ELR (cell line): ENCODE data around the gene KCNAB2.

Experiments
- DNase-seq: peaks from one replicate; pipeline ENCODE4 v3.0.0-alpha.2; 2015; ENCODE audit warnings: low read depth

KCNAB2 gene

DNA sequence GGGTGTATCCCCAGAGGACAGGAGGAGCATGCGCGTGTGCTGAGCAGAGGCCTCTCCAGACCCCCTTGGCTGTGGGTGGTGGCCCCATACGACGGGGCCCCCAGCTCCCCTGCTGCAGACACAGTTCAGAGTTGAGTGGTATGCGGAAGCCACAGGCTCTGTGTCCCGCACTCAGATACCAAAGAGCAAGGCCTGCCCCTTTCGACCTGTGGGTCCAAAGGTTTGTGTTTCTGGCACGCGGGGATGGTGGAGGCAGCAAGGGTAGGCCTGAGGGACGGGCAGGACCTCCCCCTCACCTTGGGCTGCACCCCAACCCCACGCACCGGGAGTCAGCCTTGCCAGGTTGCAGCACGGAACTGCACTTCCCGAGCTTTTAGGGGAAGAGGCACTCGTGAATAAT, at the start of gene KCNAB2:
TSS of gene KCNAB2 (plus strand) at position 328 of the 400 bp plus-strand sequence. CDS start 5,649 bp downstream, outside the sequence.
- DNase-seq: no peak

GRCh38 chr1:5996641-5997270, 48.9 kb upstream of the KCNAB2 start:
- DNase-seq: no peak

DNA sequence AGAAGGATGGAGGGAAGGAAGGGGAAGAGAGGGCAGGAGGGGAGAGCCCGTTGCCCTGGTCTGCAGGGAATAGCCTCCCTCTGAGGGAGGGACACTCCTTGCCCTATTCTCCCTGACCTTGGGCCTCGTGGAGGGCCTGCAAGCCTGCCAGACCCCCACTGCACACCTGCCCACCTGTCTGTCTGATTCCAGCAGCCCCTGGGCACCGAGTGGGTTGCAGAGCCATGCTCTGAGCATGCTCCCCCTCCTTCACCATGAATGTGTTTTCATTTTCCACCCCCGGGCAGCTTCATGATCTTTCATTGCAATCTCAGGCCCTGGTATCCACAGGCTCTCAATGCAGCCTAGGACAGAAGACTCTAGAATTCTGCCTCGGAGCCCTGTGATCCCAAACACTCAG, 48.4 kb upstream of the KCNAB2 start:
- DNase-seq: no peak

DNA sequence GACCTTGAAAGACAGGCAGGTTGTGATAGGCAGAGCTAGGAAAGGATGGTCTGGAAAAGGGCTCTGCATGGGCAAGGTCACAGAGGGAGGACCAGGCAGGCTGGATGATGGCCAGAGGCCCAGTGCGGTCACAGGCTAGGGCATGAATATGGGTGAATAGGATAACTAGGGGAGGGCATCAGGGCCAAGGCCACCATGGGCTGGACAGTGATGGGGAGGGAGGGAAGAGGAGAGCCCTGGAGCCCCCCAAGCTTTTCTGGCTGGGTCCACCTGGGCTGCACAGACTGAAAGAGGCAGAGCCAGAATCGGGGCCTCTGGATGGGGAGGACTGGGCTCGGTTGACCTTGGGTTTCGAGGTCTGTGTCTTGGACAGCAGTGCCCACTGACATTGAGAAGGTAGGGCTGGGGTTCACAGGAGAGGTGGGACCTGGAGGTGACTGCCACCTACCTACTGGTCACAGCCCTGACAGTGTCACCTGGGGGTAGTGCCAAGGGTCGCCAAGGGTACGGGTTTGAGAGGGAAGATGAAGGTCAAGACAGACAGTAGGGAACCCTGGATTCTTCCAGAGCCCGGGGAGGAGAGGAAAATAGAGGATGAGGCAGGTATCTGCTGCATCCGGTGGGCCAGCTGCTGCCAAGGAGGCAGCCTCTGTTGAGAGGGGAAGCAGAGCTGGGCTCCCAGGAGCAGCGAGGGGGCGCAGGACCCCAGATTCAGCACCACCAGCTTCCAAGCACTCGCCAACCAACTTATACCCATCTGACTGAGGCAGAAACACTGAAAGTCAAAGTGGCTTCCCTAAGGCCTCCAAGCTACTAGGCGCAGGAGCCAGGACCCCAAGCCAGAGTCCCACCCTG, 47.4 kb upstream of the KCNAB2 start:
- no peak for DNase-seq

- DNase-seq: no peak
Observed at GRCh38 chr1:5998906-5999301, 46.8 kb upstream of the KCNAB2 start.

- DNase-seq: no peak
Observed at GRCh38 chr1:5999711-6000443, 45.8 kb upstream of the KCNAB2 start.

DNA sequence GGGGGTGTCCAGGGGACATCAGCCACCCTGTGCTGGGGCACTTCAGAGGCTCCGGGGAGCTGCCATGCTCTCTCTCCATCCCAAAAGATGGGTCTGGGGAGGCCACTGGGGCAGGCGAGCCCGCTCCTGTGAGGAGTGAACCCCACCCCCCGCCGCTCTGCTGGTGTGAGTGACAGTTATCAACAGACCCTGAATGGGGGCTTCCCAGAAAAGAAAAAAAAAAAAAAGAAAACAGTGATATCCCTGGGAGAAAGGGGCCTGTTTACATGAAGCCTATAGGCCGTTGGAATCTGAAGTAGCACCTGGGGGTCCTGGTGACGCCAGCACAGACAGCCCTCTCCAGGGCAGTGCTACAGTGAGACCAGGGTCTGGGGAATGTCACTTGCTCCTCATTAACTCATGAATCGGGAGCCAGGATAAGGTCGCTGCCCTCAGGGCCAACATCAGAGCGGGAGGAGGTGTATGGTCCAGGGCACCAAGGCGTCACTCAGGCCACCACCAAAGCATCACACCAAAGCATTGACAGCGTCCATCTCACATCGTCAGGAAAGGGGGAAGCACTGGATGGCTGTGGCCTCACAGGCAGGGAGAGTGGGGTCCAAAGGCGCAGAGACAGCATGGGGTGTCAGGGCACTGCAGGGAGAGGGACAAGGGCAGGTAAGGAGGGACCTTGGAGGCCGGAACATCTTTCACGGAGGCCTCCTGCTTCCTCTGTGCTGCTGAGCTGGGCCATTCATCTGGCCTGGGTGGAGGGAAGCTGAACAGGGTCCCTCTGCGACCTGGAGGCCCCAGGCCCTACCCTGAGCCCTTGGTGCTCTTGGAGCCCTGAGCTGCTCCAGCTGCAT, 45.0 kb upstream of the KCNAB2 start:
- DNase-seq: no peak

DNA sequence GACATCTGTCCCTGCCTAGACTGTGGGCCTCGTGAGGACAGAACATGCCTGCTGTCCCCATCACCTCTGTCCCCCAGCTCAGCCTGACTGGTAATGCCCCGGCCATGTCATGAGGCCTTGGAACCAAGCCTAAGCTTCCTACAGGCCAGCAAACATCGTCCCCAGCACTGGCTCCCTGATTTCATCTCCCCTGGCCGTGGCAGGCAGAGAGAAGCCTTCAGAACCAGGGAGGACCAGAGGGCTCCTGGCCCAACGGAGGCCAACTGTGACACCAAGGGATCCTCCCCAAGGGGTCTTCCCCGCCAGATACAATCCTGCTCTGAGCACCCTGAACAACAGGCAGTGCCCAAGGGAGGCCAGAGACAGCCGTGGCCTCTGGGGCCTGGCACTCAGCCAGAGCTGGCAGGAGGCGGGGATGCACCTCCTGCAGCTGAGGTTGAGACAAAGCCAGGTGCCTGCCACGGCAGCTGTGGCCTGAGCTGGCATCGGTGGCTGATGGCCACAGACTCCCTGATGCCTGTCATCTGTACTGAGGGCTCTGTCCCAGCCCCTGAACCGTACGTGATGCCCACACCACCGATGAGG, 43.6 kb upstream of the KCNAB2 start:
- no peak for DNase-seq

GRCh38 chr1:6002714-6003501, 42.8 kb upstream of the KCNAB2 start:
- DNase-seq: no peak

GRCh38 chr1:6003568-6004411, 41.9 kb upstream of the KCNAB2 start:
- DNase-seq: no peak

GRCh38 chr1:6004412-6005123, 41.1 kb upstream of the KCNAB2 start:
- DNase-seq: no peak

DNA sequence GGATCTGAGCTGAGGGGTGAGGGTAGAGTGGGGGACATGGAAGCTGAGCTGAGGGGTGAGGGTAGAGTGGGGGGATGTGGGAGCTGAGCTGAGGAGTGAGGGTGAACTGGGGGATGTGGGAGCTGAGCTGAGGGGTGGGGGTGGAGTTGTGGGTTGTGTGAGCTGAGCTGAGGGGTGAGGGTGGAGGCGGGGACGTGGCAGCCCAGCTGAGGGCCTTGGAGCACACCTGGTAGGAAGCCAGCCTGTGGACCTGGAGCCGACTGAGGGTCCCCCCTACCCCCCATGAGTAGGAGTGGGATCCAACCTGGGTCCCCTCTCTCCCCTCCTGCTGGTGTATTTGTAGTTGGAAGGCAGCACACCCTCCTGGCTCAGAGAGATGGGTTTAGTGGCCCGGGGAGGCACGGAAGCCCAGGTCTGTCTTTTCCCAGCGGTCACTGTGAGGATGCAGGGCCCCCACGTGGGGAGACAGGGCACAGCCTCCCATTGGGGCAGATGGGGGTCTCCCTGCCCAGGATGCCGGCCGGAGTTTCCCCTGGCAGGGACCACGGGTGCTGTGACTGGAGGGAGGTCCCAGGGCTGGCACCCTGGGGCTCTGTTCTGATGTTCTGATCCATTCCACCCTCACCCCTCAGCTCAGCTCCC, 40.3 kb upstream of the KCNAB2 start:
- DNase-seq: no peak

DNA sequence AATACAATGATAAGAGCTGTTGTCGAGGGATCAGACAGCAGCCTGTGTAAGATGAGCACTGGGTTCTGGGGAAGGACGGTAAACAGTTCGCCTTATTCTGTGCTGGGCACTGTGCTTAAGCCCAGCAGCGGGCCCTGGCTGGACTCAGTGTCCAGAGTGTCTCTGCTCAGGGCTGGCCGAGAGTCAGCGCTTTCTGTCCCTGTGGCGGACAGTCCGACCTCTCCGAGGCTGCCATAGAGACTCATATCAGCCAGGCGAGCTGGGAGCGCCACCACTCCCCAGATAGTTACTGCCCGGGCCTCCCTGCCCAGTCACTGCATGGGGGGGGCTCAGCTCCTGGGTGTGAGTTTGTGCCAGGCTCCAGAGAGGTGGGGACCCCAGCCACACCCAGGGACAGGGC, 38.8 kb upstream of the KCNAB2 start:
- no peak for DNase-seq

DNA sequence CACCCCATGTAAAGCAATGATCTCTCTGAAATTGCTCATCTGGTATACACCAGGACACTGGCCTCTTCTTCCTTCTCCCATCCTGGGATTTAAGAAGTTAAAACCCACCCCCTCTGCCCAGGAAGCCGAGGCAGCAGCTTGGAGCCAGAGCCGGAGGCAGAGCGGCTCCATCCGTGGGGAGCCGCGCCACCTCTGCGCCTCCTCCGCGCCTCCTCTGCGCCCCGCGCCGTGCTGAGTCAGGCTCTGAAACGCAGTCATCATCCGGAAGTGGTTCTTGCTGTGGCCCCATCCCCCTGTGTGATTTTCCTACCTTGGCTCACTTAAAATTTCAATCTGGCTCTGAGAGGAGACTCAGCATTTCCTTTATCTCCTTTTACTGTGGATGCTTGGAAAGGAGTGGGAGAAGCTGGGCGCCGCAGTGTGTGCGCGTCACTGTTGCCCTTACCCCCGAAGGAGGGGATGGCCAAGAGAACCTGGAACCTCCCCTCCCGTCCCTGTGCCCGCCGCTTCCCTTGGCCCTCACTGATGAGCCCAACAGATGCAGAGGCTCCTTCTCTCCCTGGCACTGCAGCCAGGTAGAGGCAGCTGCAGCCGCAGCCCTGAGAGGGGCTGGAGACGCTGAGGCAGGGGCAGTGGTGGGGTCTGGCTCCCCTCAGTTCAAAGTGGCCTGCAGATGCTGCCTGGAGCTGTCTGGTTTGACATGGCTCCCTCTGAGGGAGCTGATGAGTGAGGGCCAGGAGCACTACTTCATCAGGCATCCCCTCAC, 38.2 kb upstream of the KCNAB2 start:
- DNase-seq: peak; percentile 17

- no peak for DNase-seq
Observed at GRCh38 chr1:6008084-6008415, 37.6 kb upstream of the KCNAB2 start.

DNA sequence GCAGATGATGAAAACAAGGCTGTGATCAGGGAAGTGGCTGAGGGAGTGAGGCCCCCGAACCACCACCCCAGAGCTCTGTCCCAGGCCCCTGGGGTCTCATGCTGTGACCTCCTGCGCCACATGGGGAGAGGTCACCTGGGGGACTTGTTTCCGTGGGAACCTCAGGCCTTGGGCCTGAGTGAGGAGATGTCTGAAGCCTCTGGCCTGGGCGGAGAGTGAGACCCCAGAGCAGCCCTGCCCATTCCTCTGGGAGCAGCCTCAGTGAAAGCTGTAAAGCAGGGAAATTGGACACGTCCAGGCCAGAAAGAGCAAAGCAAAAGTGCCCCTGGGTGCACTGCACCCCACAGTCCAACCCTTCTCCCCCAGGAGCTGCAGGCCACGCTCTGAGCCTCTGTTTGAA, 37.0 kb upstream of the KCNAB2 start:
- DNase-seq: no peak

DNA sequence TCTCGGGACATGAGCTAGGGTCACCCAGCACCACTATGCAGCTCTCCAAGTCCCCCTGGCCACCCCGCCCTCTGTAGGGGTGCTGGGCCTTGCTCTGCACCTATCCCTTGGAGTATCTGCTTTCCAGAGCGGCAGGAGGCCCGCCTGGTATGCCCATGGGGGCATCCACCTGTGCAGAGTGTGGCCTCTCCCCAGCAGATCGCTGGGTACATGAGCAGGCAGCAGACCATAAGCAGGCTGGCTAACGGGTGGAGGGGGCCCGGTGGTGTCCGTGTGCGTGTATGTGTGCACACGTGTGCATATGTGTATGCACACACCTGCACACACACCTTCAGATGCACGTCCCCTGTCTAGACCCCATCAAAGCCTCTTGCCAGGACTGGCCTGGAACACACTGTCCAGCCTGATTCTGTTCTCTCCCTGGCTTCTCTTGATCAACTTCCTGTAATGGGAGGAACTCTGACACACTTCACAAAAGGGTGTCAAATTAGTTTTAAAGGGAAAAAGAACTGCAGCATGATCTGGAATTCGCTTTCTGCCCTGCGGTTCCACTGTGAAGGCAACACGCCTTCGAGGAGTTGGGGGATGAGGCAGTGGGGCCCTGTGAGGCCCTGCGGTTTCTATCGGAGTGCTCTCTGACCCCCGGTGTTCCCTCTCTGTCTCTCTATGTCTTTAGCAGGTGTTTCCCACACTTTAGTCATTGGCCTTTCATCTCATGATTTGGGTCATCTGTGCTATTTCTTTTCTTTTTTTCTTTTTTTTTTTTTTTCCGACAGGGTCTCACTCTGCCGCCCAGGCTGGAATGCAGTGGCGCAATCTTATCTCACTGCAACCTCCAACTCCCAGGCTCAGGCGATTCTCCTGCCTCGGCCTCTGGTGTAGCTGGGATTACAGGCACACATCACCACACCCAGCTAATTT, 36.3 kb upstream of the KCNAB2 start:
- no peak for DNase-seq
